GM19467 (cell line): ENCODE results near the gene HRCT1.
"Not testable (repeated sequence)": the region's sequence is repeated elsewhere in the genome, so short reads cannot be mapped to it uniquely, and the experiment has no call there.

Experiments
- ATAC-seq: cut with Tn5 transposase; IDR thresholded peaks from one replicate; pipeline ENCODE4 v1.9.1; 2021; ENCODE audit warnings: mild to moderate bottlenecking, moderate library complexity; ENCODE audit not compliant: unreplicated experiment

The HRCT1 gene

GRCh38 chr9:35905912-35906679 is at the start of gene HRCT1:
Gene HRCT1 (plus strand): TSS chr9:35906202. CDS start chr9:35906288, 86 bp downstream.
- no peak for ATAC-seq

GRCh38 chr9:35856206-35856605 is 49.8 kb upstream of the HRCT1 start:
- no peak for ATAC-seq

- no peak for ATAC-seq
Measured at GRCh38 chr9:35856882-35857281, 49.1 kb upstream of the HRCT1 start.

DNA sequence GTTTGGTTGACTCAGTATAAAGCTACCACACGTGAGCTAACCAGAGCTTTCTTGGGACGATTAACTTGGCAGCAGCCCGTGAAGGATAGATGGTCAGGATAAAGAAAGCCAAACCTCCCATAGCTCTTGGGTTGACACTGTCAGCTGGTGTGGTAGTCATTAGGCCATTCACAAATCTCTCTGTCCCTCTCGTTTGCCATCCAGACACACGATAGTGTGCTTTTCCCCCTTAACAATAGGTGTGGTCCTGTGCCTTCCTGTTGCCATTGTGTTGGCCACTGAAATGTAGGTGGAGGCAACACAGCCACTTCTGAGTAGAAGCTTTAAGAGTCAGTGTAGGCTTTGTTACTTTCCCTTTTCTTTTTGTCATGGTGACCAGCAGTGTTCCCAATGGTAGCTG is 47.5 kb upstream of the HRCT1 start:
- no peak for ATAC-seq

- ATAC-seq: no peak
Measured at GRCh38 chr9:35859310-35859989, 46.6 kb upstream of the HRCT1 start.

DNA sequence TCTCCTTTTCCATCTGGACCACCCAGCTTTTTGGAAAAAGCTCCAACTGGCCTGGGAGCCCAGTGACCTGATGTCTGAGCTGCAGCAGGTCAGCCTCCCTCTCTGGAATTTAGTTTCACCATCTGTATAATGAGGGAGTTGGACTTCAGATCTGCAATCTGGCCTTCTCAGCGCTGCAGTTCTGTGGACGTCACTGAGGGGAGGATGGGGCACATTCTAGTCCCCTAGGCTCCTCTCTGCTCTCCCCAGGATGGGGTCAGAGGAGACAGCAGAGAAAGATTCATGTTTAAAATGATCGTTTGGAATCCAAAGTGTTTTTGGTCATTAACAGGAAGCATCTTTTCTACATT is 46.0 kb upstream of the HRCT1 start:
- no peak for ATAC-seq

- no peak for ATAC-seq
Measured at GRCh38 chr9:35861161-35861897, 44.7 kb upstream of the HRCT1 start.

- no peak for ATAC-seq
Measured at GRCh38 chr9:35862328-35862727, 43.7 kb upstream of the HRCT1 start.

GRCh38 chr9:35863583-35863982 is 42.4 kb upstream of the HRCT1 start:
- no peak for ATAC-seq

DNA sequence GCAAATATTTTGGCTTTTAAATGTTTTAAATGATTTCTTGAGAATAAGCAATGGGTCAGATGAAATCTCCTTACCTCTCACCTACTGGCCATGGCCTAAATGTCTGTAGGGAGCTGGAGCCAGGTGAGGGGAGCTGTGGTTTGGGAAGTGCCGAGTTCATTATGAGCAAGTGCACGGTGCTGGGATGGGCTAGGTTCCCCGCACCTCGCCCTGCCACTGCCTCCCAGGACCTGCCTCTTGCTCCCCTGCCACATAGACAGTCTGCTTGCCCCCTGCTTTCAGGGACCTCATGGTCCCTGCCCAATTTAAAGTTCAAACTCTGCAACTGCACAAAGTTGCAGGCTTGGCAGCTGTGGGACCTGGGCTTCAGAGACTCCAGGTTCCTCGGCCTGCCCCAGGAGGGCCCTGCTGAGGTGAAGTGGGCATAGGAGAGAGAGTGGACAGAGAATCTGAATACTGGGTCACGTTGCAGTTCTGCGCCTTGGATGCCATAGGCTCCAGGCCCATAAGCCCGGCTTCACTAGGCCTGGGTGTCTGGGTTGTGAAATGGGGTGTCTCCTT is 41.2 kb upstream of the HRCT1 start:
- no peak for ATAC-seq

GRCh38 chr9:35867538-35867937 is 38.5 kb upstream of the HRCT1 start:
- no peak for ATAC-seq

GRCh38 chr9:35868933-35869332 is 37.1 kb upstream of the HRCT1 start:
- ATAC-seq: no peak

- ATAC-seq: no peak
Measured at GRCh38 chr9:35869621-35870216, 36.3 kb upstream of the HRCT1 start.

- ATAC-seq: no peak
Measured at GRCh38 chr9:35870351-35870923, 35.6 kb upstream of the HRCT1 start, which contains the start of gene OR13J1. Gene OR13J1 (minus strand): TSS chr9:35870401. CDS start chr9:35870401, 0 bp downstream.

GRCh38 chr9:35871545-35871944 is 34.5 kb upstream of the HRCT1 start:
- no peak for ATAC-seq

GRCh38 chr9:35872505-35872904 is 33.5 kb upstream of the HRCT1 start:
- ATAC-seq: no peak

- no peak for ATAC-seq
Measured at GRCh38 chr9:35882263-35882848, 23.6 kb upstream of the HRCT1 start.

DNA sequence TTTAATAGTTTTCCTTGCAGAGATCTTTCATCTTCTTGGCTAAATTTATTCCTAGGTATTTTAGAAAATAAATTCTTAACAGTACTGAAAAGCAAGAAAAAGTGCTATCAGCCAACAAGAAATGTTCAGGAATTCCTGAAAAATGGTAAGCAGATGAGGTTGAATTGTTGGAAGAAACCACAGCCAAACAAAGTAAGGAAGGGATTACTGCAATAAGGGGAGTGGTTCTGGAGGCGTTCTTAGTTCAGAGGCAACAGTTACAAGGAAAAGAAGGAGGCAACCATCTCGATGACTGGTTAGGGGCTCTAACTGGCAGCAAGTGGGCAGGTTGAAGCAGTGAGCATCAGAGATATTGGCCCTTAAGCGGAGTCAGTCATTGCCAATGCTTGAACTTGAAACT is 23.0 kb upstream of the HRCT1 start:
- no peak for ATAC-seq

GRCh38 chr9:35884908-35885307 is 21.1 kb upstream of the HRCT1 start:
- ATAC-seq: not testable (repeated sequence)

DNA sequence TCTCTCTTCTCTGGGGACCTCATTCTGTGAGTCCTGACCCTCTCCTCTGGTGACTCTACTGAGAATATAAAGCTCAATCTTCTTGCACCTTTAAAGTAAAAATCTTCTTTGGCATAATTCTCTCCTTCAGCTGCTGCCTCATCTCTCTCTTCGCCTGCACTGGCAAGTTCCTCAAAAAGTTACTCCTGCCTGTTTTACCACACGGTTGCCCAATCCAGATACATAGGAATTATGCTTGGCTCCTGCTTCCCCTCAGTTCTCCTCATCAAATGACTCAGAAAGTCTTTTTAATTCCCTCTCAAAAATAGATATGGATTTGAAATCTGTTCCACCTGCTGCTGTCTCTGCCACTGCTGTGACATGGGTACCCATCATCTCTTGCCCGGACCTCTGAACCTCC is 14.4 kb upstream of the HRCT1 start:
- no peak for ATAC-seq
